Measurements from ENCODE around the gene L3MBTL4.

The L3MBTL4 gene

GRCh38 chr18:5969989-5970403 lies 444.7 kb downstream of the L3MBTL4 start:
- no peak overlapping the region for H3K4me3 ChIP-seq
- peaks cover 29% of the 10 kb centered on the region for H3K4me1 ChIP-seq
- no peak for TF ChIP-seq Cebpa-rat (IDR thresholded peaks at IDR 0.05)
- no peaks in the 10 kb centered on the region for H3K9me3 ChIP-seq
- no peak overlapping the region for H3K27ac ChIP-seq
- no peaks in the 10 kb centered on the region for H4K20me1 ChIP-seq
- no peaks in the 10 kb centered on the region for H3K27me3 ChIP-seq
- H3K36me3 ChIP-seq = no peaks in the 10 kb centered on the region
- no peak overlapping the region for H3K9ac ChIP-seq
- H3K4me2 ChIP-seq = peak overlapping the region; percentile 34

- H3K4me3 ChIP-seq = no peak overlapping the region
- H4K20me1 ChIP-seq = no peaks in the 10 kb centered on the region
- H3K4me2 ChIP-seq = peak overlapping the region; percentile 34; the same call in 1 of the 2 replicates
- no peaks in the 10 kb centered on the region for H3K36me3 ChIP-seq
- peaks cover 24% of the 10 kb centered on the region for H3K4me1 ChIP-seq
- no peak for TF ChIP-seq Cebpa-rat (IDR thresholded peaks at IDR 0.05)
- H3K9me3 ChIP-seq = no peaks in the 10 kb centered on the region
- H3K9ac ChIP-seq = no peak overlapping the region
- H3K27me3 ChIP-seq = no peaks in the 10 kb centered on the region
- H3K27ac ChIP-seq = no peak overlapping the region
Observed at GRCh38 chr18:5969355-5969988, 445.2 kb downstream of the L3MBTL4 start.

- Histone ChIP-seq H3K9ac (no peak overlapping the region), H4K20me1 (no peaks in the 10 kb centered on the region), H3K36me3 (no peaks in the 10 kb centered on the region), H3K9me3 (no peaks in the 10 kb centered on the region), H3K27ac (no peak overlapping the region), H3K27me3 (no peaks in the 10 kb centered on the region), H3K4me1 (peaks cover 19% of the 10 kb centered on the region), H3K4me2 (no peak overlapping the region), H3K4me3 (no peak overlapping the region)
- no peak for TF ChIP-seq Cebpa-rat (IDR thresholded peaks at IDR 0.05)
Observed at GRCh38 chr18:5967666-5968065, 447.0 kb downstream of the L3MBTL4 start.

GRCh38 chr18:5967007-5967406 lies 447.7 kb downstream of the L3MBTL4 start:
- H3K36me3 ChIP-seq = no peaks in the 10 kb centered on the region
- no peak overlapping the region for H3K27ac ChIP-seq
- H4K20me1 ChIP-seq = no peaks in the 10 kb centered on the region
- no peak for TF ChIP-seq Cebpa-rat (IDR thresholded peaks at IDR 0.05)
- no peak overlapping the region for H3K4me3 ChIP-seq
- no peaks in the 10 kb centered on the region for H3K9me3 ChIP-seq
- no peaks in the 10 kb centered on the region for H3K27me3 ChIP-seq
- no peak overlapping the region for H3K4me2 ChIP-seq
- no peak overlapping the region for H3K9ac ChIP-seq
- H3K4me1 ChIP-seq = peaks cover 22% of the 10 kb centered on the region

- H3K27me3 ChIP-seq = no peaks in the 10 kb centered on the region
- no peak overlapping the region for H3K4me2 ChIP-seq
- H3K9ac ChIP-seq = no peak overlapping the region
- H3K4me1 ChIP-seq = peaks cover 27% of the 10 kb centered on the region
- no peak for TF ChIP-seq Cebpa-rat (IDR thresholded peaks at IDR 0.05)
- H3K4me3 ChIP-seq = no peak overlapping the region
- H3K36me3 ChIP-seq = no peaks in the 10 kb centered on the region
- no peak overlapping the region for H3K27ac ChIP-seq
- H4K20me1 ChIP-seq = no peaks in the 10 kb centered on the region
- H3K9me3 ChIP-seq = no peaks in the 10 kb centered on the region
Observed at GRCh38 chr18:5966514-5966913, 448.2 kb downstream of the L3MBTL4 start.

GRCh38 chr18:5964996-5965395 lies 449.7 kb downstream of the L3MBTL4 start:
- no peaks in the 10 kb centered on the region for H3K27me3 ChIP-seq
- no peak for TF ChIP-seq Cebpa-rat (IDR thresholded peaks at IDR 0.05)
- no peaks in the 10 kb centered on the region for H3K9me3 ChIP-seq
- no peaks in the 10 kb centered on the region for H4K20me1 ChIP-seq
- no peak overlapping the region for H3K27ac ChIP-seq
- peaks cover 23% of the 10 kb centered on the region for H3K4me1 ChIP-seq
- no peak overlapping the region for H3K4me3 ChIP-seq
- no peak overlapping the region for H3K9ac ChIP-seq
- no peaks in the 10 kb centered on the region for H3K36me3 ChIP-seq
- H3K4me2 ChIP-seq = no peak overlapping the region

GRCh38 chr18:5964596-5964995 lies 450.1 kb downstream of the L3MBTL4 start:
- Histone ChIP-seq H3K27me3 (no peaks in the 10 kb centered on the region), H3K36me3 (no peaks in the 10 kb centered on the region), H3K9ac (no peak overlapping the region), H3K4me1 (peaks cover 19% of the 10 kb centered on the region), H3K4me3 (no peak overlapping the region), H3K4me2 (no peak overlapping the region), H3K9me3 (no peaks in the 10 kb centered on the region), H3K27ac (no peak overlapping the region), H4K20me1 (no peaks in the 10 kb centered on the region)
- TF ChIP-seq Cebpa-rat (IDR thresholded peaks at IDR 0.05) = no peak

GRCh38 chr18:5964108-5964507 lies 450.6 kb downstream of the L3MBTL4 start:
- H3K27ac ChIP-seq = no peak overlapping the region
- H3K27me3 ChIP-seq = no peaks in the 10 kb centered on the region
- H3K4me2 ChIP-seq = no peak overlapping the region
- no peak overlapping the region for H3K4me3 ChIP-seq
- no peaks in the 10 kb centered on the region for H3K36me3 ChIP-seq
- peaks cover 14% of the 10 kb centered on the region for H3K4me1 ChIP-seq
- H3K9me3 ChIP-seq = no peaks in the 10 kb centered on the region
- H4K20me1 ChIP-seq = no peaks in the 10 kb centered on the region
- no peak overlapping the region for H3K9ac ChIP-seq
- no peak for TF ChIP-seq Cebpa-rat (IDR thresholded peaks at IDR 0.05)

- Histone ChIP-seq H4K20me1 (no peaks in the 10 kb centered on the region), H3K27ac (no peak overlapping the region), H3K4me3 (no peak overlapping the region), H3K36me3 (no peaks in the 10 kb centered on the region), H3K27me3 (no peaks in the 10 kb centered on the region), H3K9me3 (no peaks in the 10 kb centered on the region), H3K9ac (no peak overlapping the region), H3K4me2 (no peak overlapping the region), H3K4me1 (peaks cover 13% of the 10 kb centered on the region)
- TF ChIP-seq Cebpa-rat (IDR thresholded peaks at IDR 0.05) = no peak
Observed at GRCh38 chr18:5963267-5963666, 451.4 kb downstream of the L3MBTL4 start.

- H3K36me3 ChIP-seq = no peaks in the 10 kb centered on the region
- no peak overlapping the region for H3K4me3 ChIP-seq
- no peak overlapping the region for H3K4me2 ChIP-seq
- peaks cover 13% of the 10 kb centered on the region for H3K4me1 ChIP-seq
- no peak overlapping the region for H3K9ac ChIP-seq
- H3K9me3 ChIP-seq = no peaks in the 10 kb centered on the region
- TF ChIP-seq Cebpa-rat (IDR thresholded peaks at IDR 0.05) = no peak
- no peaks in the 10 kb centered on the region for H4K20me1 ChIP-seq
- H3K27me3 ChIP-seq = no peaks in the 10 kb centered on the region
- no peak overlapping the region for H3K27ac ChIP-seq
Observed at GRCh38 chr18:5962362-5962761, 452.3 kb downstream of the L3MBTL4 start.

- Histone ChIP-seq H3K4me2 (peak overlapping the region; percentile 37), H3K4me3 (no peak overlapping the region), H3K9ac (no peak overlapping the region), H3K27me3 (no peaks in the 10 kb centered on the region), H3K9me3 (no peaks in the 10 kb centered on the region), H3K4me1 (peaks cover 13% of the 10 kb centered on the region), H4K20me1 (no peaks in the 10 kb centered on the region), H3K27ac (no peak overlapping the region), H3K36me3 (no peaks in the 10 kb centered on the region)
- no peak for TF ChIP-seq Cebpa-rat (IDR thresholded peaks at IDR 0.05)
Observed at GRCh38 chr18:5961828-5962150, 452.9 kb downstream of the L3MBTL4 start.
